HG03097 (cell line): ENCODE data around the gene HMGN4.
"Not testable (repeated sequence)": the region's sequence is repeated elsewhere in the genome, so short reads cannot be mapped to it uniquely, and the experiment has no call there.

Experiments
- ATAC-seq: cut with Tn5 transposase; IDR thresholded peaks from one replicate; pipeline ENCODE4 v1.9.1; 2021; ENCODE audit not compliant: unreplicated experiment, low FRiP score

The HMGN4 gene

DNA sequence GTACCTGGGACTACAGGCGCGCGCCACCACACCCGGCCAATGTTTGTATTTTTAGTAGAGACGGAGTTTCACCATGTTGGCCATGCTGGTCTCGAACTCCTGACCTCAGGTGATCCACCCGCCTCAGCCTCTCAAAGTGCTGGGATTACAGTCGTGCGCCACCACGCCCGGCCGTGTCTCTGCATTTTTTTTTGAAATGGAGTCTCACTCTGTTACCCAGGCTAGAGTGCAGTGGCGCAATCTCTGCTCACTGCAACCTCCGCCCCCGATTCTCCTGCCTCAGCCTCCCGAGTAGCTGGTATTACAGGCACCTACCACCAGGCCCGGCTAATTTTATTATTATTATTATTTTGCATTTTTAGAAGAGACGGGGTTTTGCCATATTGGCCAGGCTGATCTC is 9.2 kb downstream of the HMGN4 start:
- ATAC-seq = not testable (repeated sequence)

DNA sequence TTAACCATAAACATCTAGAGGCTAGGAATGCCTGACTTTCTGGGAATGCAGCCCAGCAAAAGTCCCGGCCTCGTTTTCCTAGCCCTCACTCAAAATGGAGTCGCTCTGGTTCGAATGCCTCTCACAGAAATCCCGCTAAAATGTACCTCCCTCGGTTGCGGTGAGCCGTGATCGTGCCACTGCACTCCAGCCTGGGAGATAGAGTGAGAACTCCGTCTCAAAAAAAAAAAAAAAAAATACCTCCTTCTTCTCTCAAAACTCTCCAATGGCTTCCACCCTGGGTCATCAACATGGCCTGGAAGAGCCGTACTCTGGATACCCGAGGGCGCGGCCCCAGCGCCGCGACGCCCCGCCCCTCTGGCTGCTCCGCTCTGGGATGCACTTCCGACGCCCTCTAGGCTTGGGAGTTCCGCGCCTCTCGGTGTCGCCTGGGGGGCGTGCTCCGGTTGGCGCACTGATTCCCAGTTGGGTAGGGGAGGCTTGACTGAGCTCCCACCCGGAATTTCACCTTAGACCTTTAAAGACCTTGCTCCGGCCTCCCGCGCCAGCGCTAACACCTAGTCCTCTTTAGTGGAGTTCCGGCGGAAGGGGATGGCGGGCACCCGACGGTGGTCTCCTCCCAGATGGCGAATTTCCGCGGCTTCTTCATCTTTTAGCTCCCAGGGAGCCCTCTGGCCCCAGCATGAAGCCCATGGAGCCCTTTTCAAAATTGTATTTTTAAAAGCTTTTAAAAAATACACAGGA is 12.3 kb downstream of the HMGN4 start:
- ATAC-seq = no peak

DNA sequence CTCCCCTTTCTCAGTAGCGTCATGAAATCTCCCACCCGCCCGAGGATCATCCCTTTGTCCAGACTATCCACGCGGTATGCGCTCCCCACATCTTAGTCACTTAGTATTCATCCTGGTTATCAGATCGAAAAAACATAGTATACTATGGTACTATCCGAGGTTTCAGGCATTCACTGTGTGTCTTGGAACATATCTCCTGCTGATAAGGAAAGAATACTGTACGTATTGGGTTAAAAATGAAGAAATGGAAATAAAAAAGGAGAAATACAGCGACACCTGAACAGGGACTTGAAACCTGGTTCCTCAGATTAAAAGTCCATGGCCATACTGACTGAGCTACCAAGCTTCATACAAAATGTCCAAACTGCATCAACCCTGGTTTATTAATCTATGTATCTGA is 14.0 kb downstream of the HMGN4 start:
- no peak for ATAC-seq

DNA sequence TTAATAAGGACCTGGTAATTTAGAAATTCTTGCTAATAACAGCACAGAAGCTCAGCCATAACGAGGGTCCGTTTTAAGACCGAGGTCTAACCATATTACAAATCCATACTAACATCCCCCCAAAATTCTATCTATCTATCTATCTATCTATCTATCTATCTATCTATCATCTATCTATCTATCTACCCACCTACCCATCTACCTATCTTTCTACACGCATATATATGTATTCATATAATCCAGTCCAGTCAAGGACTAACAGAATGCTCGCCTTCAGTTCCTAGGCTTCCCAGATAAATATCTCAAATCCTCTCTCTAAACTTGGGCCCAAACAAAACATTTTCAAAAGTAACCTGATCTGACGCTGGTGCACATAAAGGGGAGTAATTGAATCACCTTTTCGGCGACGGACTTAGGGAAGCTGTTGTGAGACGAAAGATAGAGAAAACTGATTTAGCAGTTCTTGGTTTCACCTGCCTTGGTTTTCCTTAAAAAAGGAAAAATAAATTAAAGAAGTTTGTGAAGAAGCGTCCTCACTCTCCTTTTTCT is 14.5 kb downstream of the HMGN4 start:
- no peak for ATAC-seq

DNA sequence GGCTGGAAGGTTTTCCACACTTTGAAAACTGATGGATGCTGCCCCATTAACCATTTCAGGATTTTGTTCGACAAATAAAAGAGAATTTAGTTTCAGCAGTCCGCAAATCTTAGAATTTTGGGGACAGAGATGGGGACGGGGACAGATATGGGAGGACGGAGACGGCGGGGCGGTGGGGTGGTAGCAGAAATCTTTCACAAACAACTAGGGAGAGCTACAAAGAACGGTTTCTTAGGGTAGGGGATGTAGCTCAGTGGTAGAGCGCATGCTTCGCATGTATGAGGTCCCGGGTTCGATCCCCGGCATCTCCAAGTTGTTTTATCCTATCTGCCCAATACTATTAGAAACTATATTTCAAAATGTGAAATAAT is 15.1 kb downstream of the HMGN4 start:
- ATAC-seq = no peak

DNA sequence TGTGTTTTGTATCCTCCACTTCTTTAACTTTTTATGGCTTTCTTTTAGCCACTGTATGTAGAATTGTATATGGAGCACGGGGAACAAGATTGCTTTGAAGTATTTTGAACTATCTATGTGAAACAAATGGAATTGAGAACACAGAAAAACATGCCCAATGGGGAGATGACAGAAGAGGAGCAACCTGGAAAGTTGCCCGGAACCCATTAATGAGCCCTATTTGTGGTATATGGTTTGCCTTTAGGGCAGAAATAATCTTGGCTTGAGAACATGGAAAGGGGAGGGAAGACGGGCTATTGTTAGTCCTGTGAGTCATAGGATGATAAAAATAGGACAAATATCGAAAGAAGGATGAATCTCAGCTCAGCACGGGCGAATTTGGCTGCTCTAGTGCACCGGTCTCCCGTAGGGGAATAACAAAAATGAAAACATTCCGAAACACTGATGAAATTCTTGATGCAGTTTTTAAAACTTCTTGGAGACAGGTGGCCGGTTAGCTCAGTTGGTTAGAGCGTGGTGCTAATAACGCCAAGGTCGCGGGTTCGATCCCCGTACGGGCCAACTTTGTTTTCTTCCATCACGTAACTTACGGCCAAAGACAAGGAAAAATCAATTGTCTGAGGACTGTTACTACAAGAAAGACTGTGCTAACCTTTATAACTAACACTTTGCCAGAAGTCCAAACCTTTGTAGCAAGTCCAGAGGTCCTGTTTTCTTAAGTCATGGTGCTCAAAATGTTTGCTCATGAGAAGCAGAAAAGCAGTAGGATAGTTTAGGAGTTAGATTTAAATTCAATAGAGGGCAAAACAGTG is 15.7 kb downstream of the HMGN4 start:
- no peak for ATAC-seq

DNA sequence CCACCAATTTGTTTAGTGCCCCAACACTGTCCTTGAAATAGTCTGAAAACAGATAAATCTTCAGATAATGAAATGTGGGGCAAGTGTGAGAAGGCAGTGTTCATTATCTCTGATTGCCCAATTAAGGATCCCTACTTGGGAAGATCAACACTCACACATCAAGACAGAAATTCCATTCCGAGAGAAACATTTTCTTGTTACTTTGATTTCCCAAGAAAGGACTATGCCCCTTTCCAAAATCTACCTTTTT is 16.2 kb downstream of the HMGN4 start:
- no peak for ATAC-seq

DNA sequence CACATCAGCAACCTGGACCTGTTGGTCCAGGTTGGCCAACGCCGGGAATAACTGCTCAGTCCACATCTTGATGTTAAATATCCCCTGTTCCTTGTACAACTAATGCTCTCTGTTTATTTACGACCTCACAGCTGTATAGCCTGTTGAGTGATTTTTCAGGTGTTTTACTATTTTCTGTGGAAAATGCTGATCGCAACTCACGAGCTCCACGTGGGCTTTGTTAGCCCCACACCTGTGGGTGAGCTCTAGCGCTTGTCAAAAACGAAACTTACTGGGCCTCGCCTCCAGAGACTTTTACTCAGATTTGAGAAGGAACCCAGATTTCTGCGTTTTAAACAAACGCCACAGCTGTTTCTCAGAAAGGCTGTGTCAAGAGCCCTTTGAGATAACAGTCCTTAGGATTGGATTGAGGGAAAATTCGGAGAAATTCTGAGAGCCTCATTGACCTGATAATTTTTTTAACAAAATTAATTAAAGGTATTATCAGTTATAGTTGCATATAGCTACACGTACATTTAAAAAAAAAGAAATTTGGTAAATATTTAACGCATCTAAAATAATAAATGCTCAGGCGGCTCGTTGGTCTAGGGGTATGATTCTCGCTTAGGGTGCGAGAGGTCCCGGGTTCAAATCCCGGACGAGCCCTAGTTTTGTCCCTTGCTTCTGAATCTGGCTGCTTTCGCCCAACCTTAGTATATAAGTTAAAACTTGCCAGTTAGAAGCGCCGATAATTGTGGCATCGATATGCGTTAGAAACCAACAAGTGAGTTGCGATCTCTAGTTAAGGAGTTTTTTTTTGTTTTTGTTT is 16.7 kb downstream of the HMGN4 start:
- no peak for ATAC-seq

DNA sequence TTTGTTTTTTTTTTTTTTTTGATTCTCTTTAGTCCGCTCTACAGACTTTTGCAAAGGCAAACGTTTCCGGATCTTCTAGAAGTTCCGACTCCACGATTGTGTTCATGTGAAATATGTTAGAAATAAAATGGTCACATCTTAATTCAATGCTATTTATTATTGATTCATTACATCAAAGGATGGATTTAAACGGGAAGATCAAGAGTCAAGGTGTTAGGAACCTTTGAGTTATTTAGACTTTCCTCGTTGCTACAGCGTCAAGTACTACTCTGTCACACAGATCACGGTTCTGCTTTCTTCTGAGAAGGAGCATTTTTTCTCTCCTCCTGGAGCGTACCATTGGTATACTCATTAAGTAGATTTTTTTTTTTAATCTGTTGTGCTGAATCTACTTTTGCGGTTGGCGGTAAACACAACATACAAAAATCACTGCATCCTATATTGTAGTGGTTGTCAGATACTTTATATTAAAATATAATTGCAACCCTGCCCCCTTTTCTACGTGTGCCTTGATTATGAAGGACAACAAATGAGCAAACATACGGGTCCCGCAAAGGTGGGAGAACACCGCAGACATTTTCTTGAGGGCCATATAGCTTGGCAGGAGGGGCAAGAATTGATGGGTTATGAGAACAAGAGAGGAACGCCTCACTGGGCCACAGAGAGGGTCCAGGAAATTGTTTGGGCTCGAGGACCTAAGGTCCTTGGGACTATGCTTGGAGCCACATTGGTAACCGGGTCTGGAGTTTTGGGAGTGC is 17.5 kb downstream of the HMGN4 start:
- ATAC-seq = no peak

DNA sequence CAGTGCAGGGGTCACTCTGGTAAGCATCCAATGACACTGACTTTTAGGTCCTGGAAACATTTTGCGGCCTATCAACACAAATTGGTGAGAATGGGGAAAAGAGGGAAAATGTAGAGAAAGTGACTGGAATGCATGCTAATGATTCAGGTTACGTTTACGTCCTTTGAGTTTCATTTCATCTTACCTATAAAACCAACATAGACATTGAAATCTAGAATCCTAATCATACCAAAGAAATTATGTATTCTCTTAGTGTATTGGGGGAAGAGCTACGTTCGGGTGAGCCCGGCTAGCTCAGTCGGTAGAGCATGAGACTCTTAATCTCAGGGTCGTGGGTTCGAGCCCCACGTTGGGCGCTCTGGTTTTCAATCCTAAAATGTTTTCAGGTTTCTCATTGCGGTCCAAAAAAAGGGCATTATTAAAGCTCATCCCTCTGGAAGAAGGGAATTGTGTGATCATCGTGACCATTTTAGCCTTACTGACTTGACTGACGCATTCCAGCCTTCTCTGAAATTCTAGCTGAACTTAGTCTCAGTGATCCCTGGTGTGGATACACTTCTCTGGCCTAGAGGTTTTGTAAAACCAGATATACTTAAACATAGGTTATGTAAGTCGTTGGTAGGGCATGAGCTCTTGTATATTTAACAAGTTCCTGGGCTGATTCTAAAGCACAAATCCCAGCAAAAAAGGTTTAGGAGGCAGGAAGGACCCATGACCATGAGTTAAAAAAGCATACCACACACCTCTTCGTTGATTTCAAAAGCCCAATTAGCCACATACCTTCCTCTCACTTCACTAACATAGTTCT is 18.3 kb downstream of the HMGN4 start:
- ATAC-seq = no peak

DNA sequence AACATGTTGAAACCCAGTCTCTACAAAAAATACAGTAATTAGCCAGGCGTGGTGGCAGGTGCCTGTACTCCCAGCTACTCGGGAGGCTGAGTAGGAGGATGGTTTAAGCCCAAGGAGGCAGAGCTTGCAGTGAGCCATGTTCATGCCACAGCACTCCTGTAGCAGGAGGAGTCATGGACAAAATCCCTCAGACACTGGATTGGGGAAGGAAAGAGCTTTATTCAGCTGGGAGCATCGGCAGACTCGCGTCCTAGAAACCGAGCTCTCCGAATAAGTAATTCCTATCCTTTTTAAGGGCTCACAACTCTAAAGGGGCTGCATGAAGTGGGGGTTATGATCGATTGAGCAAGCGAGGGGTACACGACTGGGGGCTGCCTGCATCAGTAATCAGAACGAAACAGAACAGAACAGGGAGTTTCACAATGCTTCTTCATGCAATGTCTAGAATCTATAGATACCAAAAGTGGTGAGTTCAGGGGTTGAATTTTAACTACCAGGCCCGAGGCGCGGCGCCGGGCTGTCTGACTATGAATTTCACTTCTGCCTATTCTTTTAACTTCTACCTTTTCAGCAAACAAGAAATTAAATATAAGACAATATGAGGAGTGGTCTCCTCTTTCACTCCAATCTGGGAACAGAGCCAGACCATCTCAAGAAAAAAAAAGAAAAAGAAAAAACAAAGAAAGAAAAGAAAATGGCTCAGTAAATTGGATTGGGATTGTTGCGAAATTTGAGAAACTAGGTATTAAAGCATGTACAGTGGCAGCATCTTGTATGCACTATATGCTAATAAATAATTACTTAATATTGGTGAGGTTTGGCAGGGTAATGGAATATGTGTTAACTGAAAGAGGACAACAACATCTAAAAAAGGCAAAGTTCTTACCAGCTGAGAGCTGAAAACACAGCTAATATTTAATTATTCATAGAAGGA is 23.6 kb downstream of the HMGN4 start:
- ATAC-seq = no peak

DNA sequence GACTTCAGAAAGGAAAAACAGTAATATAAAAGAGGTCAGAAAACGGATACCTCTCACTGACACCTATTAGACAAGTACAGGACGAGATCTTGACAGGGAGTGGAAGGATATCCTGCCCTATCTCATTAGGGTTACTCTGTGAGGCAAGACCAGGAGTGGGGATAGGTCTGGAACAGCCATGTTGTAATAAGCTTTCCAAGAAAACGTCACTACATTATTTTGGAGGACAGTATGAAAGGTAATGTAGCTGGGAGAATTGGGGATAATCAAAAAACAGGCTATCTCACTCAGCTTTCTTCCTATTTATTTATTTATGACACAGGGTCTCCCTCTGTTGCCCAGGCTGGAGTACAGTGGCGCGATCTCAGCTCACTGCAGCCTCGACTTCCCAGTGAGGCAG is 25.3 kb downstream of the HMGN4 start:
- no peak for ATAC-seq

DNA sequence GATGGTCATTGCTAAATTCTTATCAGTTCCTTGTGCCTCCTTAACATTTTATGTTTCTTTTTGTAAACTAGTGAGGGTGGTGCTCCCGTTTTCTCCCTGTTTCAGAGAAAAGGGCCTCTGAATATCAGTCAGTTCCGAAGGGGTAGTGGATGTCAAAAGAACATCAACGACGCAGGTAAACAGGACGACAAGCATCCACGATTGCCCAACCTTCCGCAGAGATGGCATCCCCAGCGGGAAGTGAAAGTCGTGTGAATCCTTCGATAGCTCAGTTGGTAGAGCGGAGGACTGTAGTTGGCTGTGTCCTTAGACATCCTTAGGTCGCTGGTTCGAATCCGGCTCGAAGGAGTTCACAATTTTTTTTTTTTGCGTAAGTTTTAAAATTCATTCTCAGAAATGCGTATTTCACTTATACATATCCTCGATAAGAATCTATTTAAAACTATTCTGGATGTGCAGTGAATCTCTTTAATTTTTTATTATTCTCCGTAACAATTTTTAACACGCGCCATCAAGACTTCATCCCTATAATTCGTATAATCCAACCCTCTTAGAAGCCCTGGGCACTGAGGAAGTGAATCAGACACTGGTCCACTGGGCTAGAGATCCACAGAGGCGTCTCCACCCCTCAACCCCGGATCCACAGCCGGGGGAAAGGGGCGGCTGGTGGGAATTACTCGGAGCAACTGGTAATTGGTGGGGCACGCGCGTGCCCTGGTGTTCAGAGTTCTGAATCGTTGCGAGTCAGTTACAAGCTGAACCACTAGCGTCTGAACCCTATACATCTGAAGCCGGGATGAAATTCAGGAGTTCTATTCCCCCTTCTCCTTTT is 30.7 kb downstream of the HMGN4 start:
- ATAC-seq = peak; percentile 78

DNA sequence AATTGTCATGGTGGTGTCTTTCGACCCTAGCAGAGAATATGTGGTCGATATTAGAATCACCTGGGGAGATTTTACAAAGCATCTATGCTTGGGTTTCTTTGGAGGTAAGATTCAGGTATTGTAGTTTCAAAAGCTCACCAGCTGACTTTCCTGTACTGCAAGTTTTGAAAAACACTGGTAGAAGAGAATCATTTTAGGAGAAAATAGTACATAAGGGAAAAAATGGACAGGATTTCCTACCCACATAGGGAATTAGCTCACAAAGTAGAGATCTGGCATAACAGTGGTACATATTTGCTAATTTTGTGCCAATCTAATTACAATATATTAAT is 31.2 kb downstream of the HMGN4 start:
- ATAC-seq = no peak

DNA sequence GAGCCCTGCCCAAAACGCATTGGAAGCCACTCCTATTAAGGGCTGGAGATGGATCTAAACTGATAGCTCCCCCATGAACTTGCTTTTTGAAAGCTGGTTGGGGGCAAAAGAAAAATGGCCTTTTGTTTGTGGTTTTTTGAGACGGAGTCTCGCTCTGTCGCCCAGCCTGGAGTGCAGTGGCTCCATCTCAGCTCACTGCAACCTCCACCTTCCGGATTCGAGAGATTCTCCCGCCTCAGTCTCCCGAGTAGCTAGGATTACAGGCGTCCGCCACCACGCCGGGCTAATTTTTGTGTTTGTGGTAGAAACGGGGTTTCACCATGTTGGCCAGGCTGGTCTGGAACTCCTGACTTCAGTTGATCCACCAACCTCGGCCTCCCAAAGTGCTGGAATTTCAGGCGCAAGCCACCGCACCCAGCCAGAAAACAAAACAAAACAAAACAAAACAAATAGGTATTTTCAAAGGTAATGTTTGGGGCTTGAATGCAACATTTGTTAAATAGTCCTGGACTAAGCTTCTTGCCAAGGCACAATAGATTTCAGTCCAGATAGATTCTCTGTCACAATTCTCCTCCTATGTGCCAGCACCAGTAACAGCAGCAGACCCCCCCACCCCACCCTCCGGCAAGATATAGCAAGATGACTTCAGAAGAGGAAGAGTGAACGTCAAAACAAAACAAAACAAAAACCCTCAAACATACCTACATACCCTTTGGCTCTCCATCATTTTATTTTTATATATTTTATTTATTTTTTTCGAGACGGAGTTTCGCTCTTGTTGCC is 32.1 kb downstream of the HMGN4 start:
- ATAC-seq = no peak

DNA sequence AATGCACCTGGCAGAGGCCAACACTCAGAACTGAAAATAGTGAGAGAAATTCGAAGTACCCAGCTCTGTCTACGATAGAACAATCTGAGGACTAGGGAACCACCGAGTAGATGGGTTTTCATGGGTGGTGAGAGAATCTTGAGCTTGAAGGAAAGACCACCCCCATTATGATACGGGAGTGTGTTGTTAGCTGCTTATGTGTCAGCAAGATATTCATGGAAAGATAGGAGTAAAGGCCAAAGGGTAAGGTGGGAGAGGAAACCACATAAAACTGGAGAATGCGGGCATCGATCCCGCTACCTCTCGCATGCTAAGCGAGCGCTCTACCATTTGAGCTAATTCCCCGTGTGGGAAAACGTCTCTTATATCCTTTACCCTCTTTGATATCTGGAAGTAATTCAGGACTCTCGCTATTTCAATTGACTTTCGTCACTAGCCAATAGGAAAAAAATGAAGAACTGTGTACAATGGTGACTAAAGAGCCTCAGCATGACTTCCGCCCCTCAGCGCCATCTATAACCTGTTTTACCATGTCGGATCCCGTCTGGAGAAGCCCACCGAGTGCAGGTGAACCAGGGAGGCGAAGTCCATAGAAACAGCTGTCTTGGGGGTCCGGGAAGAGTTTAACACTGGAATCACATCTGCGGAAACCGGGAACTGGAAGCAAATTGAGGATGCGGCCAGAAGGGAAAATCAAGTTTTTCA is 33.6 kb downstream of the HMGN4 start:
- no peak for ATAC-seq

DNA sequence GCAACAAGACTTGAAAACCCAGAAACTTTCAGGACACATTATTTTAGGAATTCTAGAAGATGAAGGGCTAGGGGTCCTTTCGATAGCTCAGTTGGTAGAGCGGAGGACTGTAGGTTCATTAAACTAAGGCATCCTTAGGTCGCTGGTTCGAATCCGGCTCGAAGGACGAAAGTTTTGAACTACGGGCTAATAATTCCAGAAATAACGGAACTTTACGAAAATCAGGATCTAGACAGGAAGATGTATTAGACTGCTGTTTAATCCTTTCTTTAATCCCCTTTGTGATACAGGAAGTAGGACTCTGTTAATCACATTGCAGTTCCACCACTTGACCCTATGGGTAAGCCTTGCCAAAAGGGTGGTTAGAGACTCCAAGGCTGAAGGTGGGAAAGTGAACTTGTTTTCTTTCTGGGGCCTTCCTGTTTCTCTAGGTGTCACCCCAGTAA is 37.4 kb downstream of the HMGN4 start:
- ATAC-seq = no peak
